ENCODE results near the gene ASH1L. TPM values are rescaled to one million over a fixed set of nuclear protein-coding genes. Genes with fewer than 3 reads are reported as not detected.

ASH1L gene
- total RNA-seq, 1 donor = 41.6 TPM

GRCh38 chr1:155463865-155464650 is 98.5 kb downstream of the ASH1L start:
- TF ChIP-seq, protein P1, sequence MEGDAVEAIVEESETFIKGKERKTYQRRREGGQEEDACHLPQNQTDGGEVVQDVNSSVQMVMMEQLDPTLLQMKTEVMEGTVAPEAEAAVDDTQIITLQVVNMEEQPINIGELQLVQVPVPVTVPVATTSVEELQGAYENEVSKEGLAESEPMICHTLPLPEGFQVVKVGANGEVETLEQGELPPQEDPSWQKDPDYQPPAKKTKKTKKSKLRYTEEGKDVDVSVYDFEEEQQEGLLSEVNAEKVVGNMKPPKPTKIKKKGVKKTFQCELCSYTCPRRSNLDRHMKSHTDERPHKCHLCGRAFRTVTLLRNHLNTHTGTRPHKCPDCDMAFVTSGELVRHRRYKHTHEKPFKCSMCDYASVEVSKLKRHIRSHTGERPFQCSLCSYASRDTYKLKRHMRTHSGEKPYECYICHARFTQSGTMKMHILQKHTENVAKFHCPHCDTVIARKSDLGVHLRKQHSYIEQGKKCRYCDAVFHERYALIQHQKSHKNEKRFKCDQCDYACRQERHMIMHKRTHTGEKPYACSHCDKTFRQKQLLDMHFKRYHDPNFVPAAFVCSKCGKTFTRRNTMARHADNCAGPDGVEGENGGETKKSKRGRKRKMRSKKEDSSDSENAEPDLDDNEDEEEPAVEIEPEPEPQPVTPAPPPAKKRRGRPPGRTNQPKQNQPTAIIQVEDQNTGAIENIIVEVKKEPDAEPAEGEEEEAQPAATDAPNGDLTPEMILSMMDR (IDR thresholded peaks at IDR 0.05; ENCODE audit: extremely low read depth, low read depth, low read length) = no peak

DNA sequence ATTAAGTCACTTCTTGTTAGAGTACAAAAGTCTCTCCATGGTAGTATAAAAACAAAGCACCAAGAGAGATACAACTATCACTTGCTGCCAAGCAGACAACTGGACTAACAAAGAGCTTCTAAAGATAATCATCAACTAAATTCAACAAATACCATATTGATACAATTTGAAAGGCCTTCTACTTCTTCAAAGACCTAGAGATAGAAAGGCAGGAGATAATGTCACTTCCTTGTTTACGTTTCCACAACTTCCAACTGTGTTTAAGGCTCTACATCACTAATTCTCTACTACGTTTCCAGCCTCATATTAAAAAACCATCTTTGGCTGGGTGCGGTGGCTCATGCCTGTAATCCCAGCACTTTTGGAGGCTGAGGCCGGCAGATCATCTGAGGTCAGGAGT is 104.5 kb downstream of the ASH1L start:
- peaks cover 19% of the 10 kb centered on the region for H3K4me1 ChIP-seq (ENCODE audit: insufficient read depth, low read length)
- H4K20me1 ChIP-seq (ENCODE audit: insufficient read depth, low read length) = peaks cover 6% of the 10 kb centered on the region
- TF ChIP-seq, protein P1 (IDR thresholded peaks at IDR 0.05; ENCODE audit: extremely low read depth, low read depth, low read length) = no peak
- H3K79me2 ChIP-seq (ENCODE audit: insufficient read depth, low read length) = peaks cover 40% of the 10 kb centered on the region
- H3K4me2 ChIP-seq (ENCODE audit: insufficient read depth, low read length) = no peak overlapping the region
- H3K4me3 ChIP-seq (ENCODE audit: insufficient read depth, low read length) = no peak overlapping the region
- H3K9me3 ChIP-seq (ENCODE audit: low read depth, low read length) = no peaks in the 10 kb centered on the region
- no peak for DNase-seq (ENCODE audit: insufficient read length, low spot score, missing footprints)
- H3K27me3 ChIP-seq (ENCODE audit: insufficient read depth, low read length) = no peaks in the 10 kb centered on the region
- peaks cover 16% of the 10 kb centered on the region for H3K36me3 ChIP-seq (ENCODE audit: insufficient read depth, low read length)
- no peak overlapping the region for H3K27ac ChIP-seq (ENCODE audit: low read depth, low read length)
- no peak overlapping the region for H2AFZ ChIP-seq (ENCODE audit: low read length)

More at GRCh38 chr1:155463865-155464650, 98.5 kb downstream of the ASH1L start:
- H3K9me3 ChIP-seq (ENCODE audit: low read depth, low read length) = no peaks in the 10 kb centered on the region
- H3K4me1 ChIP-seq (ENCODE audit: insufficient read depth, low read length) = peaks cover 42% of the 10 kb centered on the region
- H3K79me2 ChIP-seq (ENCODE audit: insufficient read depth, low read length) = peaks cover 42% of the 10 kb centered on the region
- DNase-seq (ENCODE audit: insufficient read length, low spot score, missing footprints) = peak; percentile 43
- peak overlapping the region; percentile 14 for H3K4me2 ChIP-seq (ENCODE audit: insufficient read depth, low read length)
- H3K4me3 ChIP-seq (ENCODE audit: insufficient read depth, low read length) = no peak overlapping the region
- no peak overlapping the region for H2AFZ ChIP-seq (ENCODE audit: low read length)
- H4K20me1 ChIP-seq (ENCODE audit: insufficient read depth, low read length) = no peaks in the 10 kb centered on the region
- H3K27me3 ChIP-seq (ENCODE audit: insufficient read depth, low read length) = no peaks in the 10 kb centered on the region
- peak overlapping the region; percentile 81 for H3K27ac ChIP-seq (ENCODE audit: low read depth, low read length)
- peaks cover 10% of the 10 kb centered on the region for H3K36me3 ChIP-seq (ENCODE audit: insufficient read depth, low read length)

DNA sequence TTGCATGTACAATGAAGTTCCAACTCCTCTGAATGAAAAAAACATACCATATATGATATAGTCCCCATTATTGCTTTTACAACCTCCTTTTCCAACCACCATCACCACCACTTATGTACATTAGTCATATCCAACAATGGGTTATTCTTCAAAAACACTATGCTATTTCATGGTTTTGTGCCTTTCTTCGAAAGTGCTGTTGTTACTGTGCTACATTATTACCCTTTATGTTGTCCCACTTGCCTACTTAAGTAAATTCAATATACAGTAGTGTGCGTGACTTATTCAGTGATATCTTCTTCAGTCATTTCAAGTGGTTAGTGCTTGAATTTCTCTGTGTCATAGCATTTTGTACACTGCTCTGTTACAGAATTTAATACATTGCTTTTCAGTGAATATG is 105.3 kb downstream of the ASH1L start:
- Histone ChIP-seq H3K27ac (ENCODE audit: low read depth, low read length) (no peak overlapping the region), H4K20me1 (ENCODE audit: insufficient read depth, low read length) (peaks cover 6% of the 10 kb centered on the region), H3K79me2 (ENCODE audit: insufficient read depth, low read length) (peaks cover 39% of the 10 kb centered on the region), H3K4me3 (ENCODE audit: insufficient read depth, low read length) (no peak overlapping the region), H3K4me2 (ENCODE audit: insufficient read depth, low read length) (no peak overlapping the region), H3K9me3 (ENCODE audit: low read depth, low read length) (no peaks in the 10 kb centered on the region), H3K36me3 (ENCODE audit: insufficient read depth, low read length) (peaks cover 15% of the 10 kb centered on the region), H3K4me1 (ENCODE audit: insufficient read depth, low read length) (peaks cover 19% of the 10 kb centered on the region), H3K27me3 (ENCODE audit: insufficient read depth, low read length) (no peaks in the 10 kb centered on the region), H2AFZ (ENCODE audit: low read length) (no peak overlapping the region)
- no peak for DNase-seq (ENCODE audit: insufficient read length, low spot score, missing footprints)
- TF ChIP-seq, protein P1 (IDR thresholded peaks at IDR 0.05; ENCODE audit: extremely low read depth, low read depth, low read length) = no peak

DNA sequence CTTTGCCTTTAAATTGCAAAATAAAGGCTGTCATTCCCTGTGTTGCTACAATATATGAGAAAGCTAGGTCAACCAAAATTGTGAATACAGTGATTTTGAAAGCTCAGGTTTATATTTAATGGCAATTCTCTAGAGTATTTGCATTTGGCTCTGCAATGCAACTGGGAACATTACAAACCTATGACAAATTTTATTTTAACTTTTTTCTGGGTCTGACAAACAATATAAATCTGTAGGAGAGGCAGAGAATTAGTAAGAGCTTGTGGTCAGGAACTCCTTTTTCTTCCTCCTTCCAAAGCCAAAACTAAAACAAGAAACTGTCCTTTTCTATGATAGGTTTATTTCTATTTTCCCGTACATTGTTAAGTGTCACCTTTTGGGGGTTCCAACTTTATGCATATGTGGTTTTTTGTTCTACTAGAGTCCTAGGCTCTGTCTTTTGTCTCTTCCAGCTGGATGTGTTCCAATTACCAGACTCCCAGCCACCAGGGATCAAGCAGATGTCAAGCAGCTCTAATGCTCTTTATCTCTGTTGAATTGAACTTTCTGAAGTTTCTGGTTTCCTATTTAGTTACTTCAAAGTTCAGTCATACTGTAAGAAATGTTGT is 106.9 kb downstream of the ASH1L start:
- Histone ChIP-seq H3K4me1 (ENCODE audit: insufficient read depth, low read length) (peaks cover 19% of the 10 kb centered on the region), H3K4me3 (ENCODE audit: insufficient read depth, low read length) (no peak overlapping the region), H3K27me3 (ENCODE audit: insufficient read depth, low read length) (no peaks in the 10 kb centered on the region), H2AFZ (ENCODE audit: low read length) (no peak overlapping the region), H3K36me3 (ENCODE audit: insufficient read depth, low read length) (peaks cover 12% of the 10 kb centered on the region), H4K20me1 (ENCODE audit: insufficient read depth, low read length) (peaks cover 6% of the 10 kb centered on the region), H3K27ac (ENCODE audit: low read depth, low read length) (peak overlapping the region; percentile 34), H3K9me3 (ENCODE audit: low read depth, low read length) (no peaks in the 10 kb centered on the region), H3K4me2 (ENCODE audit: insufficient read depth, low read length) (peak overlapping the region; percentile 45), H3K79me2 (ENCODE audit: insufficient read depth, low read length) (peaks cover 27% of the 10 kb centered on the region)
- TF ChIP-seq, protein P1 (IDR thresholded peaks at IDR 0.05; ENCODE audit: extremely low read depth, low read depth, low read length) = no peak
- DNase-seq (ENCODE audit: insufficient read length, low spot score, missing footprints) = no peak
